ENCODE measurements around the gene RPL10A.
"Not testable (repeated sequence)": the region's sequence is repeated elsewhere in the genome, so short reads cannot be mapped to it uniquely, and the experiment has no call there.

RPL10A gene

GRCh38 chr6:35515939-35516338, 47.7 kb downstream of the RPL10A start:
- DNase-seq, result not testable (repeated sequence)

GRCh38 chr6:35516712-35517111, 48.5 kb downstream of the RPL10A start:
- no peak for DNase-seq

GRCh38 chr6:35517978-35518377, 49.8 kb downstream of the RPL10A start:
- not testable (repeated sequence) for DNase-seq

- no peak for DNase-seq
Measured at GRCh38 chr6:35518566-35519312, 50.5 kb downstream of the RPL10A start.

- DNase-seq, result no peak
Measured at GRCh38 chr6:35519313-35520015, 51.3 kb downstream of the RPL10A start.

Measured in activated effector memory CD4-positive, alpha-beta T cell treated with Interleukin-2 at 50 U/mL for 16 hours (primary cell).